Retinal pigment epithelial cell (primary cell): Measurements from ENCODE around the gene PIWIL4.

Source experiments
- DNase-seq: peaks from one replicate; pipeline ENCODE4 v3.0.0-alpha.2; 2010; ENCODE audit warnings: low read depth
- H3K4me3 ChIP-seq: 2 replicates; pipeline ENCODE4 v1.5.1; 2011; ENCODE audit warnings: mild to moderate bottlenecking, low read length, control low read depth, moderate library complexity
- TF ChIP-seq, protein P1 (sequence below): conservative IDR thresholded peaks from 2 replicates; pipeline ENCODE4 v1.5.1; 2011; ENCODE audit warnings: low read depth, low read length, control low read depth, inconsistent platforms

PIWIL4 gene

DNA sequence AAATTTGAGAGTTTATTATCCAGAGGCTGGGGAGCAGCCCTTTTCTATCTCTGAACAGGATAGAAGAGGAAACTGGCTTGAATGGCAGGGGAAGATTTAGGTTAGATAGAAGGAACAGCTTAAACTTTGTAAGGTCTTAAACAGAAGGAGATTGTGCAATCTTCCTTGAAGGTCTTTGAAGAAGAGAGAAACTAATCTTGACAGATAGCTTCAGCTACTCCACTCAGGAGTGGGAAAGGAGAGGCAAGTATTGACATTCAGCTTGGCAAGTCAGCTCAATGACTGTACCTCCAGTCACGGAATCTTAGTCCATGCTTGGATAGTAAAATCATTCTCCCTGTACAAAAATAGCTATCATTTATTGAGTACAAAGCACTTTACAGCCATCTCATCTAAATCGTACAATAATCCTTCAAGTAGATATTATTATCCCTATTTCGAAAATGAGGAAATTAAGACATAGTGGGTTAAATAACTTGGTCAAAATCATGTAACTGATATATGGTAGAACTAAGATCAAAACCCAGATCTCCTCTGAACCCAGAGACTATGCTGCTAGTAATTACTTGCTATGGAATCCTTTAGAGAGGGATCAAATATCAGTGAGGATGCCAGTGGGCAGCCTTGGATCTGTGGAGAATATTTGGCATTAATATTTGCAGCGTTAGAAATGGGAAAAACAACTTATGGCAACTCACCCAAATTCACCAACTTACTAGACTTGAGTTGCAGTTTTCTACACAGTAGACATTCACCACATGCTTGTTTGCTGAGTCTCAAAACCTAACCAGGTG lies 40.3 kb upstream of the PIWIL4 start:
- no peak overlapping the region for H3K4me3 ChIP-seq
- TF ChIP-seq, protein P1, sequence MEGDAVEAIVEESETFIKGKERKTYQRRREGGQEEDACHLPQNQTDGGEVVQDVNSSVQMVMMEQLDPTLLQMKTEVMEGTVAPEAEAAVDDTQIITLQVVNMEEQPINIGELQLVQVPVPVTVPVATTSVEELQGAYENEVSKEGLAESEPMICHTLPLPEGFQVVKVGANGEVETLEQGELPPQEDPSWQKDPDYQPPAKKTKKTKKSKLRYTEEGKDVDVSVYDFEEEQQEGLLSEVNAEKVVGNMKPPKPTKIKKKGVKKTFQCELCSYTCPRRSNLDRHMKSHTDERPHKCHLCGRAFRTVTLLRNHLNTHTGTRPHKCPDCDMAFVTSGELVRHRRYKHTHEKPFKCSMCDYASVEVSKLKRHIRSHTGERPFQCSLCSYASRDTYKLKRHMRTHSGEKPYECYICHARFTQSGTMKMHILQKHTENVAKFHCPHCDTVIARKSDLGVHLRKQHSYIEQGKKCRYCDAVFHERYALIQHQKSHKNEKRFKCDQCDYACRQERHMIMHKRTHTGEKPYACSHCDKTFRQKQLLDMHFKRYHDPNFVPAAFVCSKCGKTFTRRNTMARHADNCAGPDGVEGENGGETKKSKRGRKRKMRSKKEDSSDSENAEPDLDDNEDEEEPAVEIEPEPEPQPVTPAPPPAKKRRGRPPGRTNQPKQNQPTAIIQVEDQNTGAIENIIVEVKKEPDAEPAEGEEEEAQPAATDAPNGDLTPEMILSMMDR = no peak
- DNase-seq = no peak

DNA sequence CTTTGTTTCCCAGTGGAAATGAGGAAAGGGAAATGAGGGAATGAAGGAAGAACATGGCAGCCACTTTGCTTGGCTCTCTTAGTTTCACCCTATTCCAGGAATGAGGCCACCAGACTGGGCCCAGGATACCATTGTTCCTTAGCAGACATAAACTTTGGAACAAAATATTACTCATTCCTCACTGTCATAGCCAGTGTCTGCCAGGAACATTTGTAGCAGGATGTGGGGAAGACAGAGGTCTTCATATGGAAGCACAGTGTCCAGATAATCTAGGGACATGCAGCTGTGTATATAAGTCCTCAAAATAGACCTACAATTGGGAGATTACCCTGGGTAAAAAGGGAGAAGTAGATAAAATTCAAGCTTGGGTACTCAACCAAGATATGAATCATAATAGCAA lies 38.6 kb upstream of the PIWIL4 start:
- no peak for DNase-seq
- TF ChIP-seq, protein P1 = no peak
- H3K4me3 ChIP-seq = no peak overlapping the region

DNA sequence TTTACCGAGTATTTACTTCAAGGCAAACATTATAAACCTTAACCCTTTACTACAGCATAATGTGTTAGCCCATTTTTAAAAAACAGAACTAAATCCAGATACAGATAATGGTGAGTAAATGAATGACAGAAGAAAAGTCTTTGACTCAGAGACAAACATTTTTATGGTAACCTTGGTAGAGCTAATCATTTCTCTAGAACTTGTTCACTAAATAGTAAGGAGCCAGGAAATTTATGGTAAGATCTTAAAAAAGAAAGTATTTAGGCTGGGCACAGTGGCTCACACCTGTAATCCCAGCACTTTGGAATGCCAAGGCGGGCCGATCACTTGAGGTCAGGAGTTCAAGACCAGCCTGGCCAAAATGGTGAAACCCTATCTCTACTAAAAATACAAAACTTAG lies 35.0 kb upstream of the PIWIL4 start:
- DNase-seq = no peak
- H3K4me3 ChIP-seq = no peak overlapping the region
- TF ChIP-seq, protein P1 = no peak

DNA sequence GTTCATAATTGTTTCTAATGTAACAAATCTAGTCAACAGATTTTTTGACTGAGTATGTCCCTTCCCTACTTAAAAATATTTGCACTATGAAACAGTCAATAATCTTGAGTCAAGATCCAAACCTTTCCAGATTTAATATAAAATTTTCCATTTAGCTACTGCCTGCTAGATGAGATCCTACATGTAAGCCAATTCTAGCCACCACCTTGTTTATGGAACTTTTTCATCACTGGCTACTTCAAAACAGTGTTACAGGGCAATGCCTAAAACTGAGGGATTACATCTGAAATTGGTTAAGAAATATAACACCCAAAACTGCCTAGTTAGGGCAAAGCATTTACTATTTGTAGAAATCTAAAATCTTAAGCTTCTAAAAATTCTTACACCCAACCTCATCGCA lies 34.0 kb upstream of the PIWIL4 start:
- no peak overlapping the region for H3K4me3 ChIP-seq
- TF ChIP-seq, protein P1 = no peak
- DNase-seq = no peak

DNA sequence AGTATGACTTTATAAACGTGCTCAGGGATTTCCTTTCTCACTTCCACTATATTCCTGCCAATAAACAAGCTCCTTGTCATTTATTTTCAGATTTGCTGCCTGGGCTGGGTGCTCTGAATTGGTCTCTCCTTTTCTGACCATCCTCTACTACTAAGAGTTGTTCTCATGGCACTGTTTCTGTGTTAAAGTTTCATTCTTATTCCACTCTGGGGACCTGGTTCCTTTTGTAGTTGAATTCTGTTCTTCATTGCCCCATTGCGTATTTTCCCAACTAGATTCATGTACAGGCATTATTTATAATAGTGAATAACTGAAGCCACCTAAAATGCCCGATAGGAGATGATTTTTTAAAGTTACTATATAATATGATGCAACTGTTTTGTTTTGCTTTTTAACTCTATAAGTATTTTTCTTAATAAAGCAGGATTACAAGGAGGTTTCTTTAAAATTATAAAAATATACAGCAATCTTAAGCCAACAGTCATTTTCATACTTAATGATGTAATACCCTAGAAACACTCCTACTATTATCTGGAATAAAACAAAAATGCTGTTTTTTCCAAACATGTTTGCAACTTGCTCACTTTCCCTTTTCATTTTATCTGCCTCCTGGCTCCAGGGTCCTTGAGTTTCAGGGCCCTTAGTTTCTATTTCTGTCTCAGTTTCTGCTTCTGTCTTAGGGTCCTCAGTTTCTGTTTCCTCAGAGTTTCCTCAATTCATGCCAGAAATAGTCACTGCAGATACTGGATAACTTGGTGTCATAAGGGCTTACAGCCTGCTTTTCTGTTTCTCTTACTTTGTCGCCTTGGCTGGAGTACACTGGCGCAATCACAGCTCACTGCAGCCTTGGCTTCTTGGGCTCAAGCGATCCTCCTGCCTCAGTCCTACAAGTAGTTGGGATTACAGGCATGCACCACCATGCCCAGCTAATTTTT lies 33.2 kb upstream of the PIWIL4 start:
- TF ChIP-seq, protein P1 = no peak
- H3K4me3 ChIP-seq = no peak overlapping the region
- no peak for DNase-seq

DNA sequence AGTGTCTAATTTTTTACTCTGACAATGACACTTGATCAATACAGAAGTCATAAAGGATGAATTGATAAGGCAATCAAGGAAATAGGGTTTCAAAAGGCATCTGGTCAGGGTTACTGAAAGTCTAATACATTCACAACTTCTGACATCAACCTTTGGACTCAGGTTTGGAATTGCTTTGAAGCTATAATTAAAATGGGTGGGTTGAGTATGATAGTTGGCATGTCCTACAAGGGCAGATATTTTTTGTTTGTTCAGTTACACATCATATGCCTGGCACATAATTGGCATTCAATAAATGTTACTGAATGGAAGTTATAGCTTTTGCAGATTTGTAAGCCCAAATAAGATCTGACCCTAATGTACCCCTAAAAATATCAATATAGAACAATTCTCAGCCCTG lies 30.8 kb upstream of the PIWIL4 start:
- H3K4me3 ChIP-seq = no peak overlapping the region
- TF ChIP-seq, protein P1 = no peak
- no peak for DNase-seq
